ENCODE data around the gene CACNB4. TPM values are rescaled to one million over a fixed set of nuclear protein-coding genes. Genes with fewer than 3 reads are reported as not detected.

CACNB4 gene
- total RNA-seq, 1 donor, result 4.3 TPM

- Histone ChIP-seq H4K20me1 (ENCODE audit: insufficient read depth, low read length) (no peaks in the 10 kb centered on the region), H3K9me3 (ENCODE audit: low read depth, low read length) (no peaks in the 10 kb centered on the region), H3K4me3 (ENCODE audit: insufficient read depth, low read length) (no peak overlapping the region), H3K27ac (ENCODE audit: low read depth, low read length) (no peak overlapping the region), H3K4me1 (ENCODE audit: insufficient read depth, low read length) (no peaks in the 10 kb centered on the region), H3K79me2 (ENCODE audit: insufficient read depth, low read length) (no peaks in the 10 kb centered on the region), H2AFZ (ENCODE audit: low read length) (no peak overlapping the region), H3K4me2 (ENCODE audit: insufficient read depth, low read length) (no peak overlapping the region), H3K36me3 (ENCODE audit: insufficient read depth, low read length) (no peaks in the 10 kb centered on the region), H3K27me3 (ENCODE audit: insufficient read depth, low read length) (no peaks in the 10 kb centered on the region)
- no peak for TF ChIP-seq CTCF (IDR thresholded peaks at IDR 0.05; ENCODE audit: extremely low read depth, low read depth, low read length)
- DNase-seq (ENCODE audit: insufficient read length, low spot score, missing footprints), result no peak
Observed at GRCh38 chr2:151981886-151982285, 117.0 kb downstream of the CACNB4 start.

DNA sequence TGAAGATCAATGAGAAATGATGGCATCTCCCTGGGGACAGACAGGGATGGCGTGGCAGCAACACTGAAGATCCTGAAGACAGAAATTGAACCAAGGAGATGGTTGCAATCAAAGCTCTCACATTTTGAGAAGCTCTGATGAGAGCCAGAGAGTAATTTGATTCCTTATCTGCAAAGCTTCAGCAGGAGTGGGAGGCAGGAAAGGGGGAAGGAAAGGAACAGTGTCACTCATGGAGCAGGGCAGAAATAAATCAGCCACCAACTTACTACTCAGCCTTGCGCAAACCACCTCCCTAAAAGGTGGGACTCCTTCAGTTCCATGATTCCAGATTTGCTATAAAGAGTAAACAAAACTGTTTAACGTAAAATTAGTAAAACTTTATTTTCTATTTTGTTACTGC lies 119.2 kb downstream of the CACNB4 start:
- H3K4me3 ChIP-seq (ENCODE audit: insufficient read depth, low read length), result no peak overlapping the region
- no peak for DNase-seq (ENCODE audit: insufficient read length, low spot score, missing footprints)
- H3K27me3 ChIP-seq (ENCODE audit: insufficient read depth, low read length), result peaks cover 5% of the 10 kb centered on the region
- no peak overlapping the region for H3K4me2 ChIP-seq (ENCODE audit: insufficient read depth, low read length)
- no peaks in the 10 kb centered on the region for H3K79me2 ChIP-seq (ENCODE audit: insufficient read depth, low read length)
- no peak overlapping the region for H2AFZ ChIP-seq (ENCODE audit: low read length)
- no peaks in the 10 kb centered on the region for H3K36me3 ChIP-seq (ENCODE audit: insufficient read depth, low read length)
- H3K9me3 ChIP-seq (ENCODE audit: low read depth, low read length), result no peaks in the 10 kb centered on the region
- H3K27ac ChIP-seq (ENCODE audit: low read depth, low read length), result no peak overlapping the region
- TF ChIP-seq CTCF (IDR thresholded peaks at IDR 0.05; ENCODE audit: extremely low read depth, low read depth, low read length), result no peak
- H4K20me1 ChIP-seq (ENCODE audit: insufficient read depth, low read length), result no peaks in the 10 kb centered on the region
- H3K4me1 ChIP-seq (ENCODE audit: insufficient read depth, low read length), result no peaks in the 10 kb centered on the region

- H3K79me2 ChIP-seq (ENCODE audit: insufficient read depth, low read length), result no peaks in the 10 kb centered on the region
- DNase-seq (ENCODE audit: insufficient read length, low spot score, missing footprints), result no peak
- H2AFZ ChIP-seq (ENCODE audit: low read length), result no peak overlapping the region
- H3K36me3 ChIP-seq (ENCODE audit: insufficient read depth, low read length), result no peaks in the 10 kb centered on the region
- no peak overlapping the region for H3K27ac ChIP-seq (ENCODE audit: low read depth, low read length)
- H3K9me3 ChIP-seq (ENCODE audit: low read depth, low read length), result no peaks in the 10 kb centered on the region
- no peak for TF ChIP-seq CTCF (IDR thresholded peaks at IDR 0.05; ENCODE audit: extremely low read depth, low read depth, low read length)
- no peak overlapping the region for H3K4me2 ChIP-seq (ENCODE audit: insufficient read depth, low read length)
- H3K4me1 ChIP-seq (ENCODE audit: insufficient read depth, low read length), result no peaks in the 10 kb centered on the region
- H3K4me3 ChIP-seq (ENCODE audit: insufficient read depth, low read length), result no peak overlapping the region
- no peaks in the 10 kb centered on the region for H4K20me1 ChIP-seq (ENCODE audit: insufficient read depth, low read length)
- H3K27me3 ChIP-seq (ENCODE audit: insufficient read depth, low read length), result peaks cover 5% of the 10 kb centered on the region
Observed at GRCh38 chr2:151978709-151979108, 120.1 kb downstream of the CACNB4 start.

DNA sequence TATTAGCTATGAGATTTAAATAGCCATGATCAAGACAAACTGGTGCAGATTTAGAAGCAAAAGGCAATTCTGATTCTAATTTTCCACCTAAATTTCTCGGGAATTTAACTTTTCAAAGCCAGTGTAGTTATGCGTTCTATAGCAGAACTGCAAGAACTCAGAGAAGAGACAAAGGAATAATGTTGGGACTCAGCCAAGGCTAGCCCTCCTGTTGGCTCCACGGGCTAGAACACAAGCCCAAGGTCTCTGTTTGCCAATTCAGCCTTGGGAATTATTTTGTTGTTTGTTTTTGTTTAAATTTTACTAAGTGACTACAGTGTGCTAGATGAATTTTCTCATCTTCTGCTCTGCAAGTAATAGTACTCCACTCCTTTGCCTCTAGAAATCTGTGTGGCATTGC lies 121.2 kb downstream of the CACNB4 start:
- Histone ChIP-seq H2AFZ (ENCODE audit: low read length) (no peak overlapping the region), H3K27me3 (ENCODE audit: insufficient read depth, low read length) (peaks cover 5% of the 10 kb centered on the region), H3K4me2 (ENCODE audit: insufficient read depth, low read length) (no peak overlapping the region), H4K20me1 (ENCODE audit: insufficient read depth, low read length) (no peaks in the 10 kb centered on the region), H3K4me3 (ENCODE audit: insufficient read depth, low read length) (no peak overlapping the region), H3K27ac (ENCODE audit: low read depth, low read length) (no peak overlapping the region), H3K4me1 (ENCODE audit: insufficient read depth, low read length) (no peaks in the 10 kb centered on the region), H3K36me3 (ENCODE audit: insufficient read depth, low read length) (no peaks in the 10 kb centered on the region), H3K79me2 (ENCODE audit: insufficient read depth, low read length) (no peaks in the 10 kb centered on the region), H3K9me3 (ENCODE audit: low read depth, low read length) (no peaks in the 10 kb centered on the region)
- no peak for DNase-seq (ENCODE audit: insufficient read length, low spot score, missing footprints)
- TF ChIP-seq CTCF (IDR thresholded peaks at IDR 0.05; ENCODE audit: extremely low read depth, low read depth, low read length), result no peak
